HG02623 (cell line): Measurements from ENCODE around the gene ZNF185.

Source experiments
- ATAC-seq: cut with Tn5 transposase; IDR thresholded peaks from one replicate; pipeline ENCODE4 v1.9.1; 2021; ENCODE audit warnings: moderate library complexity; ENCODE audit not compliant: unreplicated experiment

ZNF185 gene

GRCh38 chrX:152897222-152898131 is at the start of gene ZNF185:
Gene ZNF185, plus strand, starts transcription at chrX:152898067. Its CDS starts 16,423 bp downstream, at chrX:152914490.
- ATAC-seq: no peak

- ATAC-seq: no peak
Observed at GRCh38 chrX:152850465-152850864, 47.4 kb upstream of the ZNF185 start.

GRCh38 chrX:152853986-152854385 is 43.9 kb upstream of the ZNF185 start:
- ATAC-seq: no peak

GRCh38 chrX:152861116-152861515 is 36.8 kb upstream of the ZNF185 start:
- no peak for ATAC-seq

- ATAC-seq: no peak
Observed at GRCh38 chrX:152861826-152862225, 36.0 kb upstream of the ZNF185 start.

GRCh38 chrX:152865232-152865920 is 32.5 kb upstream of the ZNF185 start:
- ATAC-seq: no peak

- ATAC-seq: no peak
Observed at GRCh38 chrX:152866386-152866785, 31.5 kb upstream of the ZNF185 start.

- no peak for ATAC-seq
Observed at GRCh38 chrX:152869972-152870371, 27.9 kb upstream of the ZNF185 start.

GRCh38 chrX:152871260-152871659 is 26.6 kb upstream of the ZNF185 start:
- no peak for ATAC-seq

GRCh38 chrX:152872522-152872921 is 25.3 kb upstream of the ZNF185 start:
- no peak for ATAC-seq

GRCh38 chrX:152873361-152873760 is 24.5 kb upstream of the ZNF185 start:
- no peak for ATAC-seq

- ATAC-seq: no peak
Observed at GRCh38 chrX:152876931-152877840, 20.7 kb upstream of the ZNF185 start.

- ATAC-seq: no peak
Observed at GRCh38 chrX:152878976-152879755, 18.7 kb upstream of the ZNF185 start.

- no peak for ATAC-seq
Observed at GRCh38 chrX:152881289-152881688, 16.6 kb upstream of the ZNF185 start.

- ATAC-seq: no peak
Observed at GRCh38 chrX:152884171-152884570, 13.7 kb upstream of the ZNF185 start.

GRCh38 chrX:152886716-152887115 is 11.2 kb upstream of the ZNF185 start:
- no peak for ATAC-seq

GRCh38 chrX:152892499-152892898 is 5.4 kb upstream of the ZNF185 start:
- no peak for ATAC-seq

GRCh38 chrX:152892999-152893891 is 4.6 kb upstream of the ZNF185 start:
- no peak for ATAC-seq

- ATAC-seq: no peak
Observed at GRCh38 chrX:152893980-152894610, 3.8 kb upstream of the ZNF185 start.
